ENCODE data around the gene SMYD4. TPM values are rescaled to one million over a fixed set of nuclear protein-coding genes. Genes with fewer than 3 reads are reported as not detected.
A peak's percentile ranks its signal among the peaks of the same experiment; 100 is the strongest.

SMYD4 gene
- total and polyA plus RNA-seq, 9 donors = 6.0 to 8.3 (median 6.9) TPM

DNA sequence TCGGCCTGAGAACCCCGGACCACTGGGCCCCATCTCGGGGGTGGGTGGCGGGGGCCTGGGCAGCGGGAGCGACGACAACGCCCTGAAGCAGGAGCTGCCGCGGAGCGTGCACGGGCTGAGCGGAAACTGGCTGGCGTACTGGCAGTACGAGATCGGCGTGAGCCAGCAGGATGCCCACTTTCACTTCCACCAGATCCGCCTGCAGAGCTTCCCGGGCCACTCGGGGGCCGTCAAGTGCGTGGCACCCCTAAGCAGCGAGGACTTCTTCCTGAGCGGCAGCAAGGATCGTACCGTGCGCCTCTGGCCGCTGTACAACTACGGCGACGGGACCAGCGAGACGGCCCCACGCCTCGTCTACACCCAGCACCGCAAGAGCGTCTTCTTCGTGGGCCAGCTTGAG is 95.9 kb downstream of the SMYD4 start:
- DNase-seq = no peak
- Histone ChIP-seq H3K27ac (ENCODE audit: low read length) (peak overlapping the region; percentile 91), H3K4me1 (ENCODE audit: control insufficient read depth, insufficient read depth, low read length) (peaks cover 52% of the 10 kb centered on the region), H3K4me3 (ENCODE audit: low read length) (no peak overlapping the region), H3K9me3 (replicated peaks; ENCODE audit: control insufficient read depth, low read depth, low read length) (no peaks in the 10 kb centered on the region), H3K27me3 (ENCODE audit: control insufficient read depth, insufficient read depth, low read length) (no peaks in the 10 kb centered on the region), H3K36me3 (ENCODE audit: control insufficient read depth, insufficient read depth, low read length) (peaks cover 51% of the 10 kb centered on the region)
- 93% methylated on average over 38 of the region's 38 CpGs for WGBS (ENCODE audit: insufficient coverage)

DNA sequence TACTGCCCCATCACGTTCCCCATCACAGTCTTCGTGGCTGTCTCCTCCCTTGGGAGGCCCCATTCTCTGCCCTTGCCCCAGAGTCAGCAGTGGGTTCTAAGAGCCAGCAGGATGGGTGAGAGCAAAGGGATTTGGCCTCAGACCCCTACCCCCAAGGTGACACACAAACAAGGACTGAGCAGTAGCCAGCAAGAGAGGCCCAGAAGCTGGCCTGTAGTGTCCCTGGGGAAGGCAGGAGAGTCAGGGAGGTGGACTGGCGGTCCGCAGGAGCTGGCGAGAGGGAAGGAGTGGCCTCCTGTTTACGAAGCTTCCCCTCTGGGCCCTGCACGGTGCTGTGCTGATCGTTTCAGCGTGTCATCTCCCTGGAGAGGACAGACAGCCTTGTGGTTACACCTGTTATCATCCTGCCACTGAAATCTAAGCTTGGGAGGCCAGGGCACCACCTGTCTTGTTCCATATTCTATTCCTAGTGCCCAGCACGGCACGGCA is 96.8 kb downstream of the SMYD4 start:
- Histone ChIP-seq H3K4me1 (ENCODE audit: control insufficient read depth, insufficient read depth, low read length) (peaks cover 52% of the 10 kb centered on the region), H3K27ac (ENCODE audit: low read length) (peak overlapping the region; percentile 91), H3K4me3 (ENCODE audit: low read length) (no peak overlapping the region), H3K27me3 (ENCODE audit: control insufficient read depth, insufficient read depth, low read length) (no peaks in the 10 kb centered on the region), H3K36me3 (ENCODE audit: control insufficient read depth, insufficient read depth, low read length) (peaks cover 52% of the 10 kb centered on the region), H3K9me3 (replicated peaks; ENCODE audit: control insufficient read depth, low read depth, low read length) (no peaks in the 10 kb centered on the region)
- peak; percentile 57 for DNase-seq
- WGBS (ENCODE audit: insufficient coverage) = 77% methylated on average over 4 of the region's 11 CpGs

DNA sequence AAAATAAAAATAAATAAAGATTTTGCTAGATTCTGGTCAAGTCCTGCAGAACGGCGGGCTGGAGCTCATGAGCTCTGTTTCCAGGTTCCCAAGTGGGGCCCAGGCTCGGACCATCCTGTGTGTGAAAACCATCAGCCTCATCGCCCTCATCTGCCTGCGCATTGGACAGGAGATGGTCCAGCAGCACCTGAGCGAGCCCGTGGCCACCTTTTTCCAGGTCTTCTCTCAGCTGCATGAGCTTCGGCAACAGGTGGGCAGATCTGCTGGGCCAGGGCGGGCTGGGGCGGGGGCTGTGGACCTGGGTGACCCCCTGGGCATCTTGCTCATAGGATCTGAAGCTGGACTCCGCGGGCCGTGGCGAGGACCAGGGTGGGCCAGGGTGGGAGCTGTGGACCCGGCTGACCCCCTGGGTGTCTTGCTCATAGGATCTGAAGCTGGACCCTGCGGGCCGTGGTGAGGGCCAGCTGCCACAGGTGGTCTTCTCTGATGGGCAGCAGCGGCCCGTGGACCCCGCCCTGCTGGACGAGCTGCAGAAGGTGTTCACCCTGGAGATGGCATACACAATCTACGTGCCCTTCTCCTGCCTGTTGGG is 97.4 kb downstream of the SMYD4 start:
- no peaks in the 10 kb centered on the region for H3K27me3 ChIP-seq (ENCODE audit: control insufficient read depth, insufficient read depth, low read length)
- peaks cover 52% of the 10 kb centered on the region for H3K4me1 ChIP-seq (ENCODE audit: control insufficient read depth, insufficient read depth, low read length)
- peaks cover 52% of the 10 kb centered on the region for H3K36me3 ChIP-seq (ENCODE audit: control insufficient read depth, insufficient read depth, low read length)
- DNase-seq = no peak
- WGBS (ENCODE audit: insufficient coverage) = 89% methylated on average over 22 of the region's 22 CpGs
- H3K9me3 ChIP-seq (replicated peaks; ENCODE audit: control insufficient read depth, low read depth, low read length) = no peaks in the 10 kb centered on the region
- peak overlapping the region; percentile 91 for H3K27ac ChIP-seq (ENCODE audit: low read length)
- no peak overlapping the region for H3K4me3 ChIP-seq (ENCODE audit: low read length)

DNA sequence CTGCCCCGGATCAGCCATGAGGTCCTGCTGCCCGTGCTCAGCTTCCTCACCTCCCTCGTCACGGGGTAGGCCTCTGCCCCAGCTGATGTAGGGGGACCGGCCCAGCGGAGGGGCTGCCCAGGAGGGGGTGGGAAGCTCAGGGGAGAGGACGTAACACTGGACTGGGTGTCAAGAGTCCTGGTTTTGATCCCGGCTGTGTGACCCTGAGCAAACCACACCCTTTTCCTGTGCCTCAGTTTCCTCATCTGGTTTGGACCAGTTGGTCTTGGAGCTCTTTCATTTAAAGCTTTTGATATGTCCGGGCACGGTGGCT is 98.6 kb downstream of the SMYD4 start:
- H3K27me3 ChIP-seq (ENCODE audit: control insufficient read depth, insufficient read depth, low read length) = no peaks in the 10 kb centered on the region
- DNase-seq = no peak
- peak overlapping the region; percentile 92 for H3K27ac ChIP-seq (ENCODE audit: low read length)
- H3K36me3 ChIP-seq (ENCODE audit: control insufficient read depth, insufficient read depth, low read length) = peaks cover 56% of the 10 kb centered on the region
- peaks cover 43% of the 10 kb centered on the region for H3K4me1 ChIP-seq (ENCODE audit: control insufficient read depth, insufficient read depth, low read length)
- 80% methylated on average over 2 of the region's 10 CpGs for WGBS (ENCODE audit: insufficient coverage)
- H3K4me3 ChIP-seq (ENCODE audit: low read length) = no peak overlapping the region
- H3K9me3 ChIP-seq (replicated peaks; ENCODE audit: control insufficient read depth, low read depth, low read length) = no peaks in the 10 kb centered on the region

DNA sequence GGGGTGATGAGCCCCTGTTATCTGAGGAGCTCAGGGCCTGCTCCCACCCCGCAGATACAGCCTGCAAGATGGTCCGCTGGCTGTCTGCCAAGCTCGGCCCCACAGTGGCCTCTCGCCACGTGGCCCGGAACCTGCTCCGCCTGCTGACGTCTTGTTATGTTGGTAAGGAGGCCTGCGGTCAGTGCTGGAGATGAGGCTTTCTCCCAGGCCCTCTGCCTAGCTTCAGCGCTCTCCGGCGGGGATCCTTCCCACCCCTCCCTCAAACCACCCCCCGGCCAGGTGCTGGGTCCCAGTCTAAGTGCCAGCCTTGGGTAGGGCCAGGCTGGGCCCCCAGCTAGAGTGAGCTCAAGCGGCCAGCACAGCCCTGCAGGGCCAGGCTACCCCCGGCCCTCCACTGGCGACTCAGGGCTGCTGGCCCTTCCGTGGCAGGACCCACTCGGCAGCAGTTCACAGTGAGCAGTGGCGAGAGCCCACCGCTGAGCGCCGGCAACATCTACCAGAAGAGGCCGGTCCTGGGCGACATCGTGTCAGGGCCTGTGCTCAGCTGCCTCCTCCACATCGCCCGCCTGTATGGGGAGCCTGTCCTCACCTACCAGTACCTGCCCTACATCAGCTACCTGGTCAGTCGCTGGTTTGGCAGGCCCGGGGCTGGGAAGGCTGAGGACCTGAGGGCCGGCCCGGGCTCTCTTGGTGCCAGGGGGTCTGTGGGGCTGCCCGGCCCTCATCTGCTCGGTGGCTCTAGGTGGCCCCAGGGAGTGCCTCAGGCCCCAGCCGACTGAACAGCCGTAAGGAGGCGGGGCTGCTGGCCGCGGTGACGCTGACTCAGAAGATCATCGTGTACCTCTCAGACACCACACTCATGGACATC is 99.1 kb downstream of the SMYD4 start:
- Histone ChIP-seq H3K4me1 (ENCODE audit: control insufficient read depth, insufficient read depth, low read length) (peaks cover 43% of the 10 kb centered on the region), H3K4me3 (ENCODE audit: low read length) (no peak overlapping the region), H3K9me3 (replicated peaks; ENCODE audit: control insufficient read depth, low read depth, low read length) (no peaks in the 10 kb centered on the region), H3K27me3 (ENCODE audit: control insufficient read depth, insufficient read depth, low read length) (no peaks in the 10 kb centered on the region), H3K27ac (ENCODE audit: low read length) (peak overlapping the region; percentile 92), H3K36me3 (ENCODE audit: control insufficient read depth, insufficient read depth, low read length) (peaks cover 52% of the 10 kb centered on the region)
- 79% methylated on average over 29 of the region's 40 CpGs for WGBS (ENCODE audit: insufficient coverage)
- DNase-seq = peak; percentile 91

DNA sequence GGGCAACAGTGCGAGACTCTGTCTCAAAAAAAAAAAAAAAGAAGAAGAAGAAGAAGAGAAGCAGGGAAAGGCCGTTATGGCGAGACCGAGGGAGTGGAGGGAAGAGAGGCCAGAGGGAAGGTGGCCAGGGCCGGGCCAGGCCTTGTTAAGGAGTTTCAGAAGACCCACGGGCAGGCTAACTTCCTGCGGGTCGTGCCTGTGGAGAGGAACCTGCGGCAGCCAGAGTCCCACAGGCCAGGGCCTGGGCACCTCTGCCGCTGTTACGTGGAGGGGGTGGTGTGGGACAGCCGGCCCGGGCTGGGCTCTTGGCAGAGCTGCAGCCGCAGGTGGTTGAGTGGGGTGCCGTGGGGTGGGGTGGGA is 99.8 kb downstream of the SMYD4 start:
- no peak overlapping the region for H3K4me3 ChIP-seq (ENCODE audit: low read length)

More for the DNA sequence above, 99.8 kb downstream of the SMYD4 start:
- Histone ChIP-seq H3K9me3 (replicated peaks; ENCODE audit: control insufficient read depth, low read depth, low read length) (no peaks in the 10 kb centered on the region), H3K27ac (ENCODE audit: low read length) (peak overlapping the region; percentile 92), H3K4me1 (ENCODE audit: control insufficient read depth, insufficient read depth, low read length) (peaks cover 50% of the 10 kb centered on the region), H3K36me3 (ENCODE audit: control insufficient read depth, insufficient read depth, low read length) (peaks cover 51% of the 10 kb centered on the region), H3K27me3 (ENCODE audit: control insufficient read depth, insufficient read depth, low read length) (no peaks in the 10 kb centered on the region)
- WGBS (ENCODE audit: insufficient coverage) = 42% methylated on average over 15 of the region's 15 CpGs
- DNase-seq = no peak

Other genes with a start within 250 kb of the SMYD4 start
- gene SLC43A2, start 201.1 kb downstream of the SMYD4 start, total RNA-seq = 3.8 TPM
- 1 to 10 TPM; 3.4 to 8.6 (median 3.9) TPM for gene SLC43A2, start 201.1 kb downstream of the SMYD4 start, polyA plus RNA-seq (ENCODE audit: insufficient read depth in 1 of 8, insufficient read length in 8 of 8, low replicate concordance in 1 of 8)
- 7.6 TPM for gene SCARF1, start 184.2 kb downstream of the SMYD4 start, total RNA-seq
- gene SCARF1, start 184.2 kb downstream of the SMYD4 start, polyA plus RNA-seq (ENCODE audit: insufficient read depth in 1 of 8, insufficient read length in 8 of 8, low replicate concordance in 1 of 8) = 10 to 100 TPM in 1 of 8 donors, 1 to 10 TPM in 7; 7.0 to 11.8 (median 8.6) TPM
- 5.7 TPM for gene RILP, start 180.0 kb downstream of the SMYD4 start, total RNA-seq
- gene RILP, start 180.0 kb downstream of the SMYD4 start, polyA plus RNA-seq (ENCODE audit: insufficient read depth in 1 of 8, insufficient read length in 8 of 8, low replicate concordance in 1 of 8) = 1 to 10 TPM; 4.0 to 5.2 (median 4.5) TPM
- 99.0 TPM for gene PRPF8, start 145.0 kb downstream of the SMYD4 start, total RNA-seq
- 100 to 1,000 TPM; 175 to 237 (median 212) TPM for gene PRPF8, start 145.0 kb downstream of the SMYD4 start, polyA plus RNA-seq (ENCODE audit: insufficient read depth in 1 of 8, insufficient read length in 8 of 8, low replicate concordance in 1 of 8)
- 2.6 TPM for gene TLCD2, start 119.5 kb downstream of the SMYD4 start, total RNA-seq
- gene TLCD2, start 119.5 kb downstream of the SMYD4 start, polyA plus RNA-seq (ENCODE audit: insufficient read depth in 1 of 8, insufficient read length in 8 of 8, low replicate concordance in 1 of 8) = 1 to 10 TPM; 4.1 to 8.0 (median 5.2) TPM
- 12.3 TPM for gene WDR81, start 105.2 kb downstream of the SMYD4 start, total RNA-seq
- 10 to 100 TPM in 7 of 8 donors, 1 to 10 TPM in 1; 9.6 to 20.6 (median 14.4) TPM for gene WDR81, start 105.2 kb downstream of the SMYD4 start, polyA plus RNA-seq (ENCODE audit: insufficient read depth in 1 of 8, insufficient read length in 8 of 8, low replicate concordance in 1 of 8)
- 0.58 TPM for gene SERPINF2, start 87.0 kb downstream of the SMYD4 start, total RNA-seq
- 1 to 10 TPM in 4 of 8 donors, under 1 TPM in 4; 0.41 to 4.0 (median 1.1) TPM for gene SERPINF2, start 87.0 kb downstream of the SMYD4 start, polyA plus RNA-seq (ENCODE audit: insufficient read depth in 1 of 8, insufficient read length in 8 of 8, low replicate concordance in 1 of 8)
- 338 TPM for gene SERPINF1, start 67.8 kb downstream of the SMYD4 start, total RNA-seq
- 100 to 1,000 TPM; 231 to 355 (median 273) TPM for gene SERPINF1, start 67.8 kb downstream of the SMYD4 start, polyA plus RNA-seq (ENCODE audit: insufficient read depth in 1 of 8, insufficient read length in 8 of 8, low replicate concordance in 1 of 8)
- gene RPA1, start 103 bp upstream of the SMYD4 start, total RNA-seq = 14.9 TPM
- gene RPA1, start 103 bp upstream of the SMYD4 start, polyA plus RNA-seq (ENCODE audit: insufficient read depth in 1 of 8, insufficient read length in 8 of 8, low replicate concordance in 1 of 8) = 10 to 100 TPM; 38.2 to 71.9 (median 50.1) TPM
- 1.8 TPM for gene RTN4RL1, start 195.4 kb upstream of the SMYD4 start, total RNA-seq
- gene RTN4RL1, start 195.4 kb upstream of the SMYD4 start, polyA plus RNA-seq (ENCODE audit: insufficient read depth in 1 of 8, insufficient read length in 8 of 8, low replicate concordance in 1 of 8) = 1 to 10 TPM; 1.0 to 2.3 (median 1.6) TPM
- 23.3 TPM for gene DPH1, start 200.3 kb upstream of the SMYD4 start, total RNA-seq
- 10 to 100 TPM; 23.7 to 37.0 (median 31.5) TPM for gene DPH1, start 200.3 kb upstream of the SMYD4 start, polyA plus RNA-seq (ENCODE audit: insufficient read depth in 1 of 8, insufficient read length in 8 of 8, low replicate concordance in 1 of 8)
- gene OVCA2, start 212.1 kb upstream of the SMYD4 start, total RNA-seq = 21.8 TPM
- 10 to 100 TPM in 7 of 8 donors, 1 to 10 TPM in 1; 8.7 to 15.0 (median 13.6) TPM for gene OVCA2, start 212.1 kb upstream of the SMYD4 start, polyA plus RNA-seq (ENCODE audit: insufficient read depth in 1 of 8, insufficient read length in 8 of 8, low replicate concordance in 1 of 8)
- 31.3 TPM for gene HIC1, start 225.2 kb upstream of the SMYD4 start, total RNA-seq
- 10 to 100 TPM; 28.1 to 60.4 (median 44.0) TPM for gene HIC1, start 225.2 kb upstream of the SMYD4 start, polyA plus RNA-seq (ENCODE audit: insufficient read depth in 1 of 8, insufficient read length in 8 of 8, low replicate concordance in 1 of 8)